Endothelial cell of umbilical vein (primary cell): ENCODE data around the gene ARMH3. TPM values are rescaled to one million over a fixed set of nuclear protein-coding genes. Genes with fewer than 3 reads are reported as not detected.

Experiments
- BruUV-seq: library from RNA; stranded (reverse); fragments of 400-500 nt; replicated peaks from 2 replicates; lab custom pipeline; 2021; lab: Mats Ljungman, UMichigan
- CTCF ChIA-PET: fragments of 300-600, 350-600 bp; sonication (Branson Sonifier 250); formaldehyde crosslinking; loops from one replicate; lab custom pipeline; 2021; ENCODE audit warnings: antibody characterized with exemption, inconsistent platforms; lab: Charles Lee
- POLR2A ChIA-PET: fragments of 300-600, 350-600 bp; sonication (Branson Sonifier 250); formaldehyde crosslinking; loops from one replicate; lab custom pipeline; 2021; ENCODE audit warnings: antibody characterized with exemption, inconsistent platforms; lab: Charles Lee
- DNase-seq: peaks from one replicate; pipeline ENCODE4 v3.0.0-alpha.2; 2011; ENCODE audit warnings: low read depth, low spot score
- FAIRE-seq: peaks from 2 replicates; lab custom pipeline; 2011; peaks lifted over from hg19 to GRCh38; lab: Jason Lieb, UNC
- H2AFZ ChIP-seq: 2 replicates; pipeline ENCODE4 v1.6.0; 2012; ENCODE audit warnings: low read depth, low read length, control low read depth, inconsistent platforms
- H3K27ac ChIP-seq: 2 replicates; pipeline ENCODE4 v1.5.1; 2011; ENCODE audit warnings: low read depth, mild to moderate bottlenecking, control low read depth, low read length, moderate library complexity; ENCODE audit not compliant: insufficient read depth
- H3K27me3 ChIP-seq, 2 experiments: 2 replicates each; pipeline versions ENCODE4 v1.6.0 to v1.6.1; 2011; ENCODE audit warnings: low read length in 2 of 2, mixed read lengths in 1 of 2; ENCODE audit not compliant: control insufficient read depth in 2 of 2, insufficient read depth in 2 of 2
- H3K36me3 ChIP-seq, 2 experiments: 2 replicates in 1 of 2; 3 replicates in 1 of 2; pipeline ENCODE4 v1.5.1; 2011; ENCODE audit warnings: low read length in 2 of 2, mild to moderate bottlenecking in 1 of 2, moderate library complexity in 1 of 2; ENCODE audit not compliant: control insufficient read depth in 2 of 2, insufficient read depth in 2 of 2; ENCODE audit errors: extremely low read depth in 1 of 2
- H3K4me1 ChIP-seq: 3 replicates; pipeline ENCODE4 v1.5.1; 2011; ENCODE audit warnings: mild to moderate bottlenecking, low read length; ENCODE audit not compliant: control insufficient read depth, insufficient read depth; ENCODE audit errors: extremely low read depth
- H3K4me2 ChIP-seq: 2 replicates; pipeline ENCODE4 v1.6.1; 2011; ENCODE audit warnings: low read length, control low read depth, mixed read lengths; ENCODE audit not compliant: insufficient read depth
- H3K4me3 ChIP-seq, 3 experiments: fragments of 200-600 bp in 1 of 3; sonication (generic), shearing (Covaris generic) in 1 of 3; replicated peaks in 1 of 3; 2 replicates each; pipeline ENCODE4 v1.5.1; 2011 to 2016; ENCODE audit warnings: control low read depth in 3 of 3, low read length in 3 of 3, mild to moderate bottlenecking in 2 of 3, inconsistent platforms in 1 of 3, low read depth in 1 of 3, moderate library complexity in 1 of 3; ENCODE audit not compliant: insufficient read depth in 1 of 3
- H3K79me2 ChIP-seq: 2 replicates; pipeline ENCODE4 v1.6.0; 2012; ENCODE audit warnings: low read length, inconsistent platforms; ENCODE audit not compliant: control insufficient read depth, insufficient read depth
- H3K9ac ChIP-seq: replicated peaks from 2 replicates; pipeline ENCODE3; 2011; ENCODE audit warnings: low read length, control low read depth; ENCODE audit not compliant: insufficient read depth; ENCODE audit errors: extremely low read depth
- H3K9me1 ChIP-seq: replicated peaks from 3 replicates; pipeline ENCODE4 v1.6.0; 2011; ENCODE audit warnings: mild to moderate bottlenecking, low read length; ENCODE audit not compliant: control insufficient read depth, insufficient read depth; ENCODE audit errors: extremely low read depth
- H3K9me3 ChIP-seq: replicated peaks from 2 replicates; pipeline ENCODE4 v1.5.1; 2012; ENCODE audit warnings: low read length, inconsistent platforms; ENCODE audit not compliant: control insufficient read depth, insufficient read depth
- H4K20me1 ChIP-seq: replicated peaks from 2 replicates; pipeline ENCODE3; 2011; ENCODE audit warnings: mild to moderate bottlenecking, low read length; ENCODE audit not compliant: control insufficient read depth, insufficient read depth; ENCODE audit errors: extremely low read depth
- CTCF ChIP-seq, 2 donors: IDR thresholded peaks; 1 replicate in 1 of 2; 2 replicates in 1 of 2; pipeline ENCODE4 v1.5.1; 2011; ENCODE audit warnings: low read length in 2 of 2, mild to moderate bottlenecking in 2 of 2, moderate library complexity in 2 of 2, control low read depth in 1 of 2, inconsistent platforms in 1 of 2, low read depth in 1 of 2; ENCODE audit not compliant: insufficient read depth in 1 of 2; ENCODE audit errors: extremely low read depth in 1 of 2
- EZH2 ChIP-seq: IDR thresholded peaks from 2 replicates; pipeline ENCODE4 v1.6.1; 2012; ENCODE audit warnings: borderline replicate concordance, low read depth, mild to moderate bottlenecking, moderate library complexity, low read length, inconsistent platforms; ENCODE audit not compliant: severe bottlenecking
- FOS ChIP-seq: IDR thresholded peaks from 2 replicates; pipeline ENCODE4 v1.6.1; 2011; ENCODE audit warnings: mild to moderate bottlenecking, low read length, moderate library complexity, borderline replicate concordance; ENCODE audit not compliant: insufficient read depth
- GATA2 ChIP-seq: IDR thresholded peaks from 2 replicates; pipeline ENCODE4 v1.7.0; 2011; ENCODE audit warnings: low read depth, mild to moderate bottlenecking, moderate library complexity, mixed read lengths, low read length; ENCODE audit not compliant: insufficient read length, insufficient read depth
- JUN ChIP-seq: IDR thresholded peaks from 2 replicates; pipeline ENCODE4 v1.6.1; 2011; ENCODE audit warnings: borderline replicate concordance, low read depth; ENCODE audit not compliant: insufficient read length, insufficient read depth
- MAX ChIP-seq: IDR thresholded peaks from 2 replicates; pipeline ENCODE4 v1.6.1; 2011; ENCODE audit not compliant: insufficient read depth, insufficient read length
- MYC ChIP-seq: IDR thresholded peaks from one replicate; pipeline ENCODE4 v1.6.1; 2011; ENCODE audit warnings: mild to moderate bottlenecking, low read depth, low read length
- POLR2A ChIP-seq: IDR thresholded peaks from 2 replicates; pipeline ENCODE4 v1.6.1; 2012; ENCODE audit warnings: low read depth, mild to moderate bottlenecking, control low read depth, low read length
- POLR2AphosphoS5 ChIP-seq: IDR thresholded peaks from 2 replicates; pipeline ENCODE4 v1.6.1; 2012; ENCODE audit warnings: low read depth, mild to moderate bottlenecking, control low read depth, low read length, moderate library complexity; ENCODE audit not compliant: insufficient read depth
- dilution Hi-C: fragments of 300-500 bp; cut with MboI; formaldehyde crosslinking; loops from one replicate; pipeline ENCODE4 v1.15.0; 2019; ENCODE audit warnings: low sequenced_read_pairs; ENCODE audit not compliant: extremely low pct_ligation_motif_present
- intact Hi-C: fragments of 100-400 bp; cut with micrococcal nuclease; formaldehyde crosslinking; loops from one replicate; pipeline ENCODE4 v1.10.0; 2022
- polyA plus RNA-seq, 4 experiments: library from polyadenylated mRNA; depleted of rRNA in 3 of 4; stranded (reverse) in 3 of 4; unstranded in 1 of 4; fragments of >200 nt; gene quantifications; 2 replicates each; pipeline versions ENCODE4 v1.2.1 to v1.2.3, GENCODE V29; 2011 to 2012; ENCODE audit warnings: missing spikeins in 1 of 4
- total RNA-seq: library from RNA; stranded (reverse); gene quantifications from 2 replicates; pipeline ENCODE4 v1.2.3, GENCODE V29; 2021

ARMH3 gene
- total and polyA plus RNA-seq, 2 donors (not counting 3 experiments of a cell fraction or from before 2014, with no cell fraction given), result 13.1 to 17.6 TPM

- no peak for FAIRE-seq
- DNase-seq, result no peak
- peaks cover 14% of the 10 kb centered on the region for H3K4me1 ChIP-seq
- no peaks in the 10 kb centered on the region for H3K27me3 ChIP-seq
- dilution Hi-C loops, result no loop called here
- no peak overlapping the region for H3K27ac ChIP-seq
- H2AFZ ChIP-seq, result no peak overlapping the region
- H3K4me2 ChIP-seq, result no peak overlapping the region
- no peaks in the 10 kb centered on the region for H3K36me3 ChIP-seq
- intact Hi-C loops, result no loop called here
- H3K4me3 ChIP-seq, result no peak overlapping the region
- CTCF ChIA-PET, result interaction anchor here (1.0 to 2.8 kb wide), 5 partner anchors 9 to 129 kb away, joined by 4 to 12 read pairs (median 6); no protein-coding TSS in a partner anchor
- TF ChIP-seq JUN (no peak), EZH2 (no peak), MAX (no peak), FOS (no peak), CTCF (IDR thresholded peaks at IDR 0.05; ENCODE audit: extremely low read depth in 1 of 2, insufficient read depth in 1 of 2, low read depth in 1 of 2, low read length in 2 of 2) (no peak), GATA2 (no peak), POLR2A (no peak), POLR2AphosphoS5 (no peak), MYC (no peak)
- H3K9ac ChIP-seq, result no peak overlapping the region
- POLR2A ChIA-PET, result no interaction called here
- no TSS peak for BruUV-seq
- H4K20me1 ChIP-seq, result no peaks in the 10 kb centered on the region
- no peaks in the 10 kb centered on the region for H3K9me3 ChIP-seq
- H3K9me1 ChIP-seq, result no peaks in the 10 kb centered on the region
- H3K79me2 ChIP-seq, result no peaks in the 10 kb centered on the region
Measured at GRCh38 chr10:101969412-101969922, 86.5 kb downstream of the ARMH3 start.
